Keratinocyte (primary cell): ENCODE data around the gene CCDC9.

ENCODE experiments used
- EZH2 ChIP-seq: IDR thresholded peaks from one replicate; pipeline ENCODE4 v1.6.1; 2012; ENCODE audit warnings: inconsistent platforms, mild to moderate bottlenecking, low read length, moderate library complexity
- TF ChIP-seq, protein P1 (sequence below), 3 experiments: IDR thresholded peaks in 1 of 3; conservative IDR thresholded peaks in 1 of 3; optimal IDR thresholded peaks in 1 of 3; 2 replicates in 2 of 3; 3 replicates in 1 of 3; pipeline versions ENCODE3 to v1.5.1; 2011; ENCODE audit warnings: low read length in 3 of 3, mild to moderate bottlenecking in 3 of 3, moderate library complexity in 2 of 3, control low read depth in 1 of 3, inconsistent platforms in 1 of 3; ENCODE audit not compliant: insufficient read depth in 2 of 3; ENCODE audit errors: extremely low read depth in 1 of 3

DNA sequence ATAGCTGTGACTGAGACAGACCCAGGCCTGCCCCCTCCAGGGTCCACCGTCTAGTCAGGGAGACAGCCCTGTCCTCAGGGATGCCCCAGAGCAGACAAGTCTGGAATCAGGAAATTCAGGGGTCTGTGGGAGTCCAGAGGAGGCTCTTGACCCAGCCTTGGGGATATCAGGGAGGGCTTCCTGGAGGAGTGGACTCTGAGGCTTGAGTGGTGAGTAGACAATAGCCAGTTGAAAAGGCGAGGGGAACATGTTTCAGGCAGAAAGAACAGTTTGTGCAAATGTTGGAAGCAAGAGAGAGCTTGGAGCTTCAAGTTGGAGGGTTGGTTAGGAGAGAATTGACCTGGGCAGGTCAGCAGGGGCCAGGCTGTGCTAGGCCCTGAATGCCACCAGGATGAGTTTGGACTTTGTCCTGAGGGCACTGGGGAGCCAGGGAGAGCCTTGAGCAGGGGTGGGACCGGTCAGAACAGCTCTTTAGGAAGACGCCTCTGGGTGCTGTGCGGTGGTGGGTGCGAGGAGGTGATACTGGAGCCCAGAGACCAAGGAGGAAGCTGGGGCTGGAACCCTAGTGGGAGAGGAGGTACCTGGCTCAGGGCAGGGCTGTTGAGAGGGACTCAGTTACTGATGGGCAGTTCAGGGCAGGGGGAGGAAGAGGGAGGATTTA lies 2.7 kb downstream of the CCDC9 start:
- TF ChIP-seq, protein P1, sequence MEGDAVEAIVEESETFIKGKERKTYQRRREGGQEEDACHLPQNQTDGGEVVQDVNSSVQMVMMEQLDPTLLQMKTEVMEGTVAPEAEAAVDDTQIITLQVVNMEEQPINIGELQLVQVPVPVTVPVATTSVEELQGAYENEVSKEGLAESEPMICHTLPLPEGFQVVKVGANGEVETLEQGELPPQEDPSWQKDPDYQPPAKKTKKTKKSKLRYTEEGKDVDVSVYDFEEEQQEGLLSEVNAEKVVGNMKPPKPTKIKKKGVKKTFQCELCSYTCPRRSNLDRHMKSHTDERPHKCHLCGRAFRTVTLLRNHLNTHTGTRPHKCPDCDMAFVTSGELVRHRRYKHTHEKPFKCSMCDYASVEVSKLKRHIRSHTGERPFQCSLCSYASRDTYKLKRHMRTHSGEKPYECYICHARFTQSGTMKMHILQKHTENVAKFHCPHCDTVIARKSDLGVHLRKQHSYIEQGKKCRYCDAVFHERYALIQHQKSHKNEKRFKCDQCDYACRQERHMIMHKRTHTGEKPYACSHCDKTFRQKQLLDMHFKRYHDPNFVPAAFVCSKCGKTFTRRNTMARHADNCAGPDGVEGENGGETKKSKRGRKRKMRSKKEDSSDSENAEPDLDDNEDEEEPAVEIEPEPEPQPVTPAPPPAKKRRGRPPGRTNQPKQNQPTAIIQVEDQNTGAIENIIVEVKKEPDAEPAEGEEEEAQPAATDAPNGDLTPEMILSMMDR (optimal IDR thresholded peaks at IDR 0.05 in 1 of 3, IDR thresholded peaks at IDR 0.05 in 1 of 3, conservative IDR thresholded peaks at IDR 0.05 in 1 of 3; ENCODE audit: extremely low read depth in 1 of 3, insufficient read depth in 2 of 3, low read length in 3 of 3) = no peak
- TF ChIP-seq EZH2 = no peak
